Bone marrow (tissue), 2 donors: Measurements from ENCODE around the gene LSR.
"Not testable (repeated sequence)": the region's sequence is repeated elsewhere in the genome, so short reads cannot be mapped to it uniquely, and the experiment has no call there.

Experiments
- DNase-seq, 2 donors: peaks; one replicate each; lab custom pipeline; 2025; lab: John Stamatoyannopoulos, UW

Gene LSR

GRCh38 chr19:35286101-35286500, 37.3 kb downstream of the LSR start:
- not testable (repeated sequence) for DNase-seq

- no peak for DNase-seq
Measured at GRCh38 chr19:35287713-35288112, 38.9 kb downstream of the LSR start.

GRCh38 chr19:35288331-35288730, 39.5 kb downstream of the LSR start:
- no peak for DNase-seq

- no peak for DNase-seq
Measured at GRCh38 chr19:35288906-35289305, 40.1 kb downstream of the LSR start.

GRCh38 chr19:35290381-35291127, 41.8 kb downstream of the LSR start:
- no peak for DNase-seq

GRCh38 chr19:35291259-35291658, 42.5 kb downstream of the LSR start:
- no peak for DNase-seq

GRCh38 chr19:35291916-35292315, 43.1 kb downstream of the LSR start, which contains the start of gene MAG:
MAG (plus strand) TSS chr19:35292161; CDS start chr19:35295409, 3,248 bp downstream.
- DNase-seq: no peak

- no peak for DNase-seq
Measured at GRCh38 chr19:35292421-35293362, 43.9 kb downstream of the LSR start.

- DNase-seq: no peak
Measured at GRCh38 chr19:35293363-35293739, 44.5 kb downstream of the LSR start.

- DNase-seq: no peak
Measured at GRCh38 chr19:35293808-35294207, 45.0 kb downstream of the LSR start.

- DNase-seq: no peak
Measured at GRCh38 chr19:35294328-35294727, 45.5 kb downstream of the LSR start.

- no peak for DNase-seq
Measured at GRCh38 chr19:35294859-35295791, 46.3 kb downstream of the LSR start.

GRCh38 chr19:35295792-35296462, 47.1 kb downstream of the LSR start:
- DNase-seq: peak in 1 of 2 donors; percentile 15

- DNase-seq: no peak
Measured at GRCh38 chr19:35296644-35297514, 48.1 kb downstream of the LSR start.

GRCh38 chr19:35297515-35297848, 48.7 kb downstream of the LSR start:
- no peak for DNase-seq

GRCh38 chr19:35297922-35298321, 49.1 kb downstream of the LSR start:
- DNase-seq: no peak

GRCh38 chr19:35298561-35298972, 49.8 kb downstream of the LSR start:
- no peak for DNase-seq

GRCh38 chr19:35299523-35300338, 50.9 kb downstream of the LSR start:
- DNase-seq: no peak

- no peak for DNase-seq
Measured at GRCh38 chr19:35300339-35300649, 51.5 kb downstream of the LSR start.

- no peak for DNase-seq
Measured at GRCh38 chr19:35301961-35302360, 53.2 kb downstream of the LSR start.
